GM18526 (cell line): ENCODE results near the gene RIC3.

ENCODE experiments used
- POLR2A ChIP-seq: IDR thresholded peaks from 3 replicates; pipeline ENCODE4 v1.6.1; 2011; ENCODE audit not compliant: insufficient read length; ENCODE audit errors: extremely low read depth

The RIC3 gene

GRCh38 chr11:8168485-8169257 lies at the start of gene RIC3:
TSS of gene RIC3 (minus strand) at chr11:8169025. CDS start at chr11:8168989, 36 bp downstream.
- TF ChIP-seq POLR2A, result no peak

- TF ChIP-seq POLR2A, result no peak
Observed at GRCh38 chr11:8218409-8218808, 49.6 kb upstream of the RIC3 start.

GRCh38 chr11:8217926-8218325 lies 49.1 kb upstream of the RIC3 start:
- no peak for TF ChIP-seq POLR2A

- no peak for TF ChIP-seq POLR2A
Observed at GRCh38 chr11:8217136-8217535, 48.3 kb upstream of the RIC3 start.

- no peak for TF ChIP-seq POLR2A
Observed at GRCh38 chr11:8213376-8213775, 44.6 kb upstream of the RIC3 start.

GRCh38 chr11:8209208-8209807 lies 40.5 kb upstream of the RIC3 start:
- no peak for TF ChIP-seq POLR2A

- no peak for TF ChIP-seq POLR2A
Observed at GRCh38 chr11:8207080-8208000, 38.5 kb upstream of the RIC3 start.

- no peak for TF ChIP-seq POLR2A
Observed at GRCh38 chr11:8206251-8207079, 37.6 kb upstream of the RIC3 start.

GRCh38 chr11:8205566-8205965 lies 36.7 kb upstream of the RIC3 start:
- no peak for TF ChIP-seq POLR2A

- TF ChIP-seq POLR2A, result no peak
Observed at GRCh38 chr11:8204596-8204995, 35.8 kb upstream of the RIC3 start.

GRCh38 chr11:8204025-8204424 lies 35.2 kb upstream of the RIC3 start:
- TF ChIP-seq POLR2A, result no peak

- TF ChIP-seq POLR2A, result no peak
Observed at GRCh38 chr11:8203414-8203715, 34.5 kb upstream of the RIC3 start.

- TF ChIP-seq POLR2A, result no peak
Observed at GRCh38 chr11:8202516-8203413, 33.9 kb upstream of the RIC3 start.
